Measurements from ENCODE around the gene GREM2. TPM values are rescaled to one million over a fixed set of nuclear protein-coding genes. Genes with fewer than 3 reads are reported as not detected.

The GREM2 gene
- polyA plus RNA-seq, 1 donor from 2014 or later: 0.85 TPM

DNA sequence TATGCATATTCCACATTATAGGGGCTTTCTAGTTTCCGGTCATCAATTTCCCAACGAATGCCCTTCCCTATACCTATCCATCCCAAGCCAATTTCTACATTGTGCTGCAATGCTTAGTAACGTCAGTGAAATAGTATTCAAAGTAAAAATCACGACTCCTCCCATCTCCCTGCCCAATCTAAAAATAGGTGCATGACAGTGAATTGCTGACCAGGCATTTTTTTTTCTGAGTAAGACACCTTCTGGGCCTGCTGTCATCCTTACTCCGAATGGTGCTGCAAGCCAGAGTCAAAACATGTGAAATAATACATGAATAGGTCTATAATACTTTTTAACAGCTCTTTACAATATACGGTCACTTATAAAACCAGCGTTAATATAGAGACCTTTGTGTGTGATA, 120.2 kb downstream of the GREM2 start:
- H3K9me2 ChIP-seq (ENCODE audit: insufficient read depth, low read length): no peaks in the 10 kb centered on the region
- H3K4me3 ChIP-seq (ENCODE audit: low read length): no peak overlapping the region
- H3K4me2 ChIP-seq (ENCODE audit: low read length): no peak overlapping the region
- H3F3A ChIP-seq (ENCODE audit: insufficient read depth, low read length, poor library complexity, severe bottlenecking): no peaks in the 10 kb centered on the region
- H3K9me3 ChIP-seq (ENCODE audit: low read length): no peaks in the 10 kb centered on the region
- no peaks in the 10 kb centered on the region for H3K79me2 ChIP-seq (replicated peaks; ENCODE audit: insufficient read depth, low read length)
- H3K36me3 ChIP-seq (ENCODE audit: insufficient read depth, low read length): no peaks in the 10 kb centered on the region
- no peak overlapping the region for H3K9ac ChIP-seq (ENCODE audit: low read length)
- H2AFZ ChIP-seq (ENCODE audit: low read depth, low read length): no peak overlapping the region
- peaks cover 12% of the 10 kb centered on the region for H3K27me3 ChIP-seq (ENCODE audit: insufficient read depth, low read depth, low read length)
- TF ChIP-seq EZH2 (IDR thresholded peaks at IDR 0.05; ENCODE audit: borderline replicate concordance, insufficient read depth, low read length, poor library complexity, severe bottlenecking) (no peak), TAF1 (IDR thresholded peaks at IDR 0.05; ENCODE audit: low read depth) (no peak), EP300 (conservative IDR thresholded peaks at IDR 0.05; ENCODE audit: poor library complexity, severe bottlenecking) (no peak), POLR2AphosphoS5 (IDR thresholded peaks at IDR 0.05) (no peak), RAD21 (conservative IDR thresholded peaks at IDR 0.05) (no peak), SMC3 (conservative IDR thresholded peaks at IDR 0.05; ENCODE audit: poor library complexity) (no peak), MXI1 (conservative IDR thresholded peaks at IDR 0.05; ENCODE audit: poor library complexity, severe bottlenecking) (no peak)
- TF ChIP-seq, protein P1, sequence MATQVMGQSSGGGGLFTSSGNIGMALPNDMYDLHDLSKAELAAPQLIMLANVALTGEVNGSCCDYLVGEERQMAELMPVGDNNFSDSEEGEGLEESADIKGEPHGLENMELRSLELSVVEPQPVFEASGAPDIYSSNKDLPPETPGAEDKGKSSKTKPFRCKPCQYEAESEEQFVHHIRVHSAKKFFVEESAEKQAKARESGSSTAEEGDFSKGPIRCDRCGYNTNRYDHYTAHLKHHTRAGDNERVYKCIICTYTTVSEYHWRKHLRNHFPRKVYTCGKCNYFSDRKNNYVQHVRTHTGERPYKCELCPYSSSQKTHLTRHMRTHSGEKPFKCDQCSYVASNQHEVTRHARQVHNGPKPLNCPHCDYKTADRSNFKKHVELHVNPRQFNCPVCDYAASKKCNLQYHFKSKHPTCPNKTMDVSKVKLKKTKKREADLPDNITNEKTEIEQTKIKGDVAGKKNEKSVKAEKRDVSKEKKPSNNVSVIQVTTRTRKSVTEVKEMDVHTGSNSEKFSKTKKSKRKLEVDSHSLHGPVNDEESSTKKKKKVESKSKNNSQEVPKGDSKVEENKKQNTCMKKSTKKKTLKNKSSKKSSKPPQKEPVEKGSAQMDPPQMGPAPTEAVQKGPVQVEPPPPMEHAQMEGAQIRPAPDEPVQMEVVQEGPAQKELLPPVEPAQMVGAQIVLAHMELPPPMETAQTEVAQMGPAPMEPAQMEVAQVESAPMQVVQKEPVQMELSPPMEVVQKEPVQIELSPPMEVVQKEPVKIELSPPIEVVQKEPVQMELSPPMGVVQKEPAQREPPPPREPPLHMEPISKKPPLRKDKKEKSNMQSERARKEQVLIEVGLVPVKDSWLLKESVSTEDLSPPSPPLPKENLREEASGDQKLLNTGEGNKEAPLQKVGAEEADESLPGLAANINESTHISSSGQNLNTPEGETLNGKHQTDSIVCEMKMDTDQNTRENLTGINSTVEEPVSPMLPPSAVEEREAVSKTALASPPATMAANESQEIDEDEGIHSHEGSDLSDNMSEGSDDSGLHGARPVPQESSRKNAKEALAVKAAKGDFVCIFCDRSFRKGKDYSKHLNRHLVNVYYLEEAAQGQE (IDR thresholded peaks at IDR 0.05; ENCODE audit: borderline replicate concordance): no peak
- TF ChIP-seq, protein P2, sequence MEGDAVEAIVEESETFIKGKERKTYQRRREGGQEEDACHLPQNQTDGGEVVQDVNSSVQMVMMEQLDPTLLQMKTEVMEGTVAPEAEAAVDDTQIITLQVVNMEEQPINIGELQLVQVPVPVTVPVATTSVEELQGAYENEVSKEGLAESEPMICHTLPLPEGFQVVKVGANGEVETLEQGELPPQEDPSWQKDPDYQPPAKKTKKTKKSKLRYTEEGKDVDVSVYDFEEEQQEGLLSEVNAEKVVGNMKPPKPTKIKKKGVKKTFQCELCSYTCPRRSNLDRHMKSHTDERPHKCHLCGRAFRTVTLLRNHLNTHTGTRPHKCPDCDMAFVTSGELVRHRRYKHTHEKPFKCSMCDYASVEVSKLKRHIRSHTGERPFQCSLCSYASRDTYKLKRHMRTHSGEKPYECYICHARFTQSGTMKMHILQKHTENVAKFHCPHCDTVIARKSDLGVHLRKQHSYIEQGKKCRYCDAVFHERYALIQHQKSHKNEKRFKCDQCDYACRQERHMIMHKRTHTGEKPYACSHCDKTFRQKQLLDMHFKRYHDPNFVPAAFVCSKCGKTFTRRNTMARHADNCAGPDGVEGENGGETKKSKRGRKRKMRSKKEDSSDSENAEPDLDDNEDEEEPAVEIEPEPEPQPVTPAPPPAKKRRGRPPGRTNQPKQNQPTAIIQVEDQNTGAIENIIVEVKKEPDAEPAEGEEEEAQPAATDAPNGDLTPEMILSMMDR (IDR thresholded peaks at IDR 0.05; ENCODE audit: poor library complexity, severe bottlenecking): no peak
- H3K27ac ChIP-seq (ENCODE audit: low read length): no peak overlapping the region
- H4K20me1 ChIP-seq (ENCODE audit: insufficient read depth): no peaks in the 10 kb centered on the region

DNA sequence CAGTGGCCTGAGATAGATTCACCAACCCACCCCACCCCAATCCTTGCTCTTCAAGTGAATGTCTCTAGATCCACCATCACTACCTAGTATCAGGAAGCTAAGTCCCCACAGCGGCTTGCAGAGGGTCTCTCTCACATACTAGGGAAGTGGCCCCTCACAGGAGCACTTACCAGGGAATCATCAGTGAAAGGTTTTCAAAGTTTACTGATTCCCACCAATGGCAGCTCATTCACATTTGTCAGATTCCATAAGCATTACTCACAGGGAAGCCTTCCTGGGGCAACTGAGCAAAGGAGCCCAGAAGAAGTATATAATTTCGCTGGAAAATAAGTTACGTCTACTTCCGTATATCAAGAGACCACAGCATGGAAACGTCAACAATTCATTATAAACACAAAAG, 120.8 kb downstream of the GREM2 start:
- Histone ChIP-seq H3K4me3 (ENCODE audit: low read length) (no peak overlapping the region), H3K27ac (ENCODE audit: low read length) (no peak overlapping the region), H3K79me2 (replicated peaks; ENCODE audit: insufficient read depth, low read length) (no peaks in the 10 kb centered on the region), H3K9me3 (ENCODE audit: low read length) (no peaks in the 10 kb centered on the region), H2AFZ (ENCODE audit: low read depth, low read length) (no peak overlapping the region), H3K9ac (ENCODE audit: low read length) (no peak overlapping the region), H3F3A (ENCODE audit: insufficient read depth, low read length, poor library complexity, severe bottlenecking) (no peaks in the 10 kb centered on the region), H3K9me2 (ENCODE audit: insufficient read depth, low read length) (no peaks in the 10 kb centered on the region), H4K20me1 (ENCODE audit: insufficient read depth) (no peaks in the 10 kb centered on the region), H3K36me3 (ENCODE audit: insufficient read depth, low read length) (no peaks in the 10 kb centered on the region), H3K4me2 (ENCODE audit: low read length) (no peak overlapping the region), H3K27me3 (ENCODE audit: insufficient read depth, low read depth, low read length) (peaks cover 12% of the 10 kb centered on the region)
- no peak for TF ChIP-seq EZH2 (IDR thresholded peaks at IDR 0.05; ENCODE audit: borderline replicate concordance, insufficient read depth, low read length, poor library complexity, severe bottlenecking)
- no peak for TF ChIP-seq RAD21 (conservative IDR thresholded peaks at IDR 0.05)
- no peak for TF ChIP-seq TAF1 (IDR thresholded peaks at IDR 0.05; ENCODE audit: low read depth)
- TF ChIP-seq EP300 (conservative IDR thresholded peaks at IDR 0.05; ENCODE audit: poor library complexity, severe bottlenecking): no peak
- TF ChIP-seq POLR2AphosphoS5 (IDR thresholded peaks at IDR 0.05): no peak
- TF ChIP-seq, protein P2 (IDR thresholded peaks at IDR 0.05; ENCODE audit: poor library complexity, severe bottlenecking): no peak
- no peak for TF ChIP-seq MXI1 (conservative IDR thresholded peaks at IDR 0.05; ENCODE audit: poor library complexity, severe bottlenecking)
- TF ChIP-seq, protein P1 (IDR thresholded peaks at IDR 0.05; ENCODE audit: borderline replicate concordance): no peak
- no peak for TF ChIP-seq SMC3 (conservative IDR thresholded peaks at IDR 0.05; ENCODE audit: poor library complexity)
